ENCODE results near the gene KRT71.

Gene KRT71

GRCh38 chr12:52575256-52575655, 22.3 kb upstream of the KRT71 start:
- DNase-seq, result no peak

GRCh38 chr12:52573743-52574142, 20.8 kb upstream of the KRT71 start, which contains the start of gene KRT74:
TSS of gene KRT74 (minus strand) at chr12:52573843. CDS start at chr12:52573777, 66 bp downstream.
- no peak for DNase-seq

GRCh38 chr12:52573306-52573705, 20.4 kb upstream of the KRT71 start:
- no peak for DNase-seq

- DNase-seq, result no peak
Measured at GRCh38 chr12:52570511-52570910, 17.6 kb upstream of the KRT71 start.

GRCh38 chr12:52568111-52568510, 15.2 kb upstream of the KRT71 start:
- no peak for DNase-seq

GRCh38 chr12:52566847-52567291, 13.9 kb upstream of the KRT71 start:
- DNase-seq, result no peak

- peak; percentile 52 for DNase-seq
Measured at GRCh38 chr12:52564582-52564981, 11.6 kb upstream of the KRT71 start.

GRCh38 chr12:52561880-52562449, 9.0 kb upstream of the KRT71 start:
- DNase-seq, result peak; percentile 22

GRCh38 chr12:52559979-52560378, 7.0 kb upstream of the KRT71 start:
- no peak for DNase-seq

- DNase-seq, result no peak
Measured at GRCh38 chr12:52558781-52559445, 6.0 kb upstream of the KRT71 start.

GRCh38 chr12:52557476-52557875, 4.5 kb upstream of the KRT71 start:
- no peak for DNase-seq

GRCh38 chr12:52555577-52555976, 2.6 kb upstream of the KRT71 start:
- DNase-seq, result no peak

GRCh38 chr12:52552055-52552454, 890 bp downstream of the KRT71 start:
- no peak for DNase-seq

GRCh38 chr12:52551216-52551865, 1.6 kb downstream of the KRT71 start:
- DNase-seq, result no peak

GRCh38 chr12:52546126-52546525, 6.8 kb downstream of the KRT71 start:
- DNase-seq, result no peak

GRCh38 chr12:52543985-52544883, 8.7 kb downstream of the KRT71 start:
- DNase-seq, result no peak

GRCh38 chr12:52542785-52543318, 10.1 kb downstream of the KRT71 start:
- DNase-seq, result no peak

GRCh38 chr12:52542157-52542556, 10.8 kb downstream of the KRT71 start:
- no peak for DNase-seq

- DNase-seq, result no peak
Measured at GRCh38 chr12:52541709-52542108, 11.2 kb downstream of the KRT71 start.

- no peak for DNase-seq
Measured at GRCh38 chr12:52540531-52540930, 12.4 kb downstream of the KRT71 start.

GRCh38 chr12:52539821-52540173, 13.1 kb downstream of the KRT71 start:
- no peak for DNase-seq

GRCh38 chr12:52539083-52539820, 13.7 kb downstream of the KRT71 start:
- peak; percentile 96 for DNase-seq
